Left colon (tissue), 2 donors: ENCODE results near the gene STRN. TPM values are rescaled to one million over a fixed set of nuclear protein-coding genes. Genes with fewer than 3 reads are reported as not detected.
"Not testable (repeated sequence)": the region's sequence is repeated elsewhere in the genome, so short reads cannot be mapped to it uniquely, and the experiment has no call there.

Experiments
- ATAC-seq: fragments of 200-7000 bp; cut with Tn5 transposase; one replicate; pipeline ENCODE4 v1.9.1; 2020; ENCODE audit warnings: mild to moderate bottlenecking, moderate library complexity
- DNase-seq, 2 donors: peaks; one replicate each; pipeline ENCODE4 v3.0.0-alpha.2; 2020
- intact Hi-C, 2 donors: fragments of 100-400 bp; cut with DNase I in 1 of 2; cut with micrococcal nuclease in 1 of 2; formaldehyde crosslinking; loops; one replicate each; pipeline versions ENCODE4 v1.11.2 to v1.14.0; 2022; cut with DNase I, micrococcal nuclease
- long read RNA-seq: library from polyadenylated mRNA; unstranded; transcript quantifications from one replicate; pipeline ENCODE4 v2.0.0, GENCODE V29; 2021
- total RNA-seq, 2 donors: library from RNA; stranded (reverse); fragmentation: NEBNext Ultra II Directional; extraction: Animal tissue kit (Norgen Biotek cat#: 25700); gene quantifications; one replicate each; pipeline ENCODE4 v1.2.1, GENCODE V29; 2021
- donor health status: DM: no; HTN: no; CAD: no.
- donor health status: DM: yes; HTN: yes; CAD: no.

Gene STRN
- 10 to 100 TPM; 36.8 to 45.8 TPM for total RNA-seq
- long read RNA-seq, full-length matches to known transcripts, result 2 of 20 reads
- long read RNA-seq, partial matches to known transcripts, result 13 of 20 reads
- long read RNA-seq, other reads (novel, unspliced or antisense), result 5 of 20 reads

- intact Hi-C loops, result no loop called here
- ATAC-seq (peak; percentile 88), DNase-seq (peak; percentile 95 to 99)
Observed at GRCh38 chr2:36966370-36967235, at the start of gene STRN. Gene STRN, minus strand, starts transcription at chr2:36966536. Its CDS starts 73 bp downstream, at chr2:36966463.

- ATAC-seq, result no peak
- no peak for DNase-seq
- intact Hi-C loops, result no loop called here
Observed at GRCh38 chr2:37013315-37013641, 46.9 kb upstream of the STRN start.

GRCh38 chr2:37011130-37011529, 44.8 kb upstream of the STRN start:
- no peak for ATAC-seq
- no peak for DNase-seq
- intact Hi-C loops, result no loop called here

GRCh38 chr2:37005118-37005868, 39.0 kb upstream of the STRN start:
- DNase-seq (peak in 1 of 2 donors; percentile 23), ATAC-seq (peak; percentile 76)
- intact Hi-C loops, result loop anchor here in 1 of 2 donors (5.0 to 10.0 kb wide), 2 partner anchors 50 to 223 kb away; no protein-coding TSS in a partner anchor

GRCh38 chr2:37000988-37001556, 34.7 kb upstream of the STRN start:
- ATAC-seq, result peak; percentile 85
- intact Hi-C loops, result loop anchor here in 1 of 2 donors (10.0 kb wide), 1 partner anchor 54 kb away; no protein-coding TSS in a partner anchor
- DNase-seq, result no peak

GRCh38 chr2:37000318-37000717, 34.0 kb upstream of the STRN start:
- DNase-seq (no peak), ATAC-seq (peak; percentile 76)
- intact Hi-C loops, result loop anchor here in 1 of 2 donors (10.0 kb wide), 1 partner anchor 54 kb away; no protein-coding TSS in a partner anchor

GRCh38 chr2:36999416-36999815, 33.1 kb upstream of the STRN start:
- ATAC-seq, DNase-seq, intact Hi-C loops: not testable (repeated sequence)

GRCh38 chr2:36993841-36994620, 27.7 kb upstream of the STRN start:
- ATAC-seq, result no peak
- no peak for DNase-seq
- intact Hi-C loops, result no loop called here

- DNase-seq, result no peak
- peak; percentile 61 for ATAC-seq
- intact Hi-C loops, result no loop called here
Observed at GRCh38 chr2:36988008-36988407, 21.7 kb upstream of the STRN start.

- DNase-seq, result no peak
- peak; percentile 89 for ATAC-seq
- intact Hi-C loops, result no loop called here
Observed at GRCh38 chr2:36982467-36982866, 16.1 kb upstream of the STRN start.

GRCh38 chr2:36981911-36982310, 15.6 kb upstream of the STRN start:
- intact Hi-C loops, result no loop called here
- no peak for DNase-seq
- peak; percentile 82 for ATAC-seq

GRCh38 chr2:36979007-36979406, 12.7 kb upstream of the STRN start:
- intact Hi-C loops, DNase-seq, ATAC-seq: not testable (repeated sequence)

- ATAC-seq, result no peak
- intact Hi-C loops, result no loop called here
Observed at GRCh38 chr2:36976065-36976464, 9.7 kb upstream of the STRN start.

GRCh38 chr2:36975306-36975705, 9.0 kb upstream of the STRN start:
- intact Hi-C loops, result no loop called here
- ATAC-seq, result no peak
- DNase-seq, result no peak

More at GRCh38 chr2:36976065-36976464, 9.7 kb upstream of the STRN start:
- no peak for DNase-seq

- ATAC-seq (no peak), DNase-seq (no peak)
- intact Hi-C loops, result no loop called here
Observed at GRCh38 chr2:36973320-36973719, 7.0 kb upstream of the STRN start.

- intact Hi-C loops, result no loop called here
- ATAC-seq (no peak), DNase-seq (no peak)
Observed at GRCh38 chr2:36971990-36972389, 5.7 kb upstream of the STRN start.

GRCh38 chr2:36967236-36967876, 1.0 kb upstream of the STRN start:
- intact Hi-C loops, result no loop called here
- ATAC-seq (peak; percentile 52), DNase-seq (peak; percentile 58 to 70)
